Subcutaneous adipose tissue (tissue), 4 donors: Measurements from ENCODE around the gene CDCA8. TPM values are rescaled to one million over a fixed set of nuclear protein-coding genes. Genes with fewer than 3 reads are reported as not detected.

ENCODE experiments used
- total RNA-seq, 4 donors: library from RNA; depleted of rRNA; stranded (reverse); fragments of >200 nt; gene quantifications; one replicate each; pipeline ENCODE4 v1.1.0, GENCODE V29; 2016
- TF ChIP-seq, protein P1 (sequence below): fragments of 450-650 bp; IDR thresholded peaks from one replicate; pipeline ENCODE4 v1.5.1; 2016; ENCODE audit warnings: low read depth, mild to moderate bottlenecking, control low read depth, antibody characterized with exemption, moderate library complexity

The CDCA8 gene
- total RNA-seq, 4 donors from 2014 or later: 0.57 to 1.3 (median 0.89) TPM

- TF ChIP-seq, protein P1, sequence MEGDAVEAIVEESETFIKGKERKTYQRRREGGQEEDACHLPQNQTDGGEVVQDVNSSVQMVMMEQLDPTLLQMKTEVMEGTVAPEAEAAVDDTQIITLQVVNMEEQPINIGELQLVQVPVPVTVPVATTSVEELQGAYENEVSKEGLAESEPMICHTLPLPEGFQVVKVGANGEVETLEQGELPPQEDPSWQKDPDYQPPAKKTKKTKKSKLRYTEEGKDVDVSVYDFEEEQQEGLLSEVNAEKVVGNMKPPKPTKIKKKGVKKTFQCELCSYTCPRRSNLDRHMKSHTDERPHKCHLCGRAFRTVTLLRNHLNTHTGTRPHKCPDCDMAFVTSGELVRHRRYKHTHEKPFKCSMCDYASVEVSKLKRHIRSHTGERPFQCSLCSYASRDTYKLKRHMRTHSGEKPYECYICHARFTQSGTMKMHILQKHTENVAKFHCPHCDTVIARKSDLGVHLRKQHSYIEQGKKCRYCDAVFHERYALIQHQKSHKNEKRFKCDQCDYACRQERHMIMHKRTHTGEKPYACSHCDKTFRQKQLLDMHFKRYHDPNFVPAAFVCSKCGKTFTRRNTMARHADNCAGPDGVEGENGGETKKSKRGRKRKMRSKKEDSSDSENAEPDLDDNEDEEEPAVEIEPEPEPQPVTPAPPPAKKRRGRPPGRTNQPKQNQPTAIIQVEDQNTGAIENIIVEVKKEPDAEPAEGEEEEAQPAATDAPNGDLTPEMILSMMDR: no peak
Observed at GRCh38 chr1:37662031-37662755, 30.1 kb upstream of the CDCA8 start.

GRCh38 chr1:37663426-37664000 is 28.8 kb upstream of the CDCA8 start:
- TF ChIP-seq, protein P1: no peak

- TF ChIP-seq, protein P1: no peak
Observed at GRCh38 chr1:37666241-37666867, 26.0 kb upstream of the CDCA8 start.

DNA sequence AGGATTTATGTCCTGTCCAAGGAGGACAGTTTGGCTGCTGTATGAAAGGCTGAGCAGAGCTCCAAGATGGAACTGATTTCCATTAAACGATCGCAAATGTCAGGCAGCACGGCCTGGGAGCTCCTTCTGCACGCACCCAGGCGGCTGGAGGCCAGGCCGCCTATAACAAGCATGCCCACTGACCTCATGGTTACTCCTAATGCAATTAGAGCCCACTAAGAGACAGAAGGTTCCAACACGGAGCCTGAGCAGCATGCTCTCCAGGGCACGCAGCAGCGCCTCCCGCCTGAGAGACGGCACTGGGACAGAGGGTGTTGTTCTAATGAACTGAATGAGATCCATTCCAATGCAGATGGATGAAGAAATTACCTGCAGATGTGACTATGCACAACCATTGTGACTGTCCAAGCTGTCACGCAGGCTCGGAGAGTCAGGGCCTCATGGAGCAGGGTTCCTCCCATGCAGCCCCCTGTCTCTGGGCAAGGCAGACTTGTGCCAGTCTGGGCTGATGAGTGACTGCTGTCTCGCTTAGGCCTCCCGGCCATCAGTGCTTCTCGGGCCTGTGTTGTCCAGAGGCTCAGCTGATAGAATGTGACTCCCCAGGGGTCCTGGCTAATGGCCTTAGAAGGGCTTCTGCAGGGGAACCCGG is 25.2 kb upstream of the CDCA8 start:
- TF ChIP-seq, protein P1: no peak

DNA sequence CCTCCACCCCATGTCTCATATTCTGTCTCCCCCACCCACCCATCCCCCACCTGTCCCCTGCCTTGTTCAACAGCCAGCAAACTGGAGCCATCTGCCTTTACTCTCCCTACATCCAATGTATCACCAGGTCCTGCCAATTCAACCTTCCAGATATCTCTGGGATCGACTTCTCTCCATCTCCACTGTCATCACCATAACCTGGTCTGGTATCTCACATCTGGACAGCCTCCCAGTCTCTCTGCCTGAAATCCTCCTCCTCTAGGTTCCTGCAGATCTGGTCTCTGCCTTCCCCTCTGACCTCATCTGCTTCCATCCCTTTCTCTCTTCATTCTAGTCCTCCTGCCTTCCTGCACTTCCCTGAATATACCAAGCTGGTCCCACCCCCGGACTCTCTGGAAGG is 22.2 kb upstream of the CDCA8 start:
- TF ChIP-seq, protein P1: no peak

DNA sequence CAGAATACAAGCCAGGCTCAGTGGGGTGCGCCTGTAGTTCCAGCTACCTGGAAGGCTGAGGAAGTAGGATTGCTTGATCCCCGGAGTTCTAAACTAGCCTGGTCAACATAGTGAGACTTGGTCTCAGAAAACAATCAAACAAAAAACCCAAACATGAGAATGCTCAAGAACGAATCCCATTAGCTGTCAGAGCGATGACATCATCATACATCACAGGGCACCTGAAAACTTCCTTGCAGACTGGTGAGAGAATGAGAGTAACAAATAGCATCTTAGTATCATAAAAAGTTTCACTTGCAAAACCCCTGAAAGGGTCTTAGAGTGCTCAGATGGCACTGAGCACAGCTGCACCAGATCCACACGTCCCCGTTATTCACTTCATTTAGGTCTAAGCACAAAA is 21.1 kb upstream of the CDCA8 start:
- TF ChIP-seq, protein P1: no peak
